ENCODE data around the gene RGMB. TPM values are rescaled to one million over a fixed set of nuclear protein-coding genes. Genes with fewer than 3 reads are reported as not detected.

The RGMB gene
- total and polyA plus RNA-seq, 2 of the 13 experiments (the other 11 are each of a cell fraction or from before 2014, with no cell fraction given): 3.0 to 3.8 TPM

DNA sequence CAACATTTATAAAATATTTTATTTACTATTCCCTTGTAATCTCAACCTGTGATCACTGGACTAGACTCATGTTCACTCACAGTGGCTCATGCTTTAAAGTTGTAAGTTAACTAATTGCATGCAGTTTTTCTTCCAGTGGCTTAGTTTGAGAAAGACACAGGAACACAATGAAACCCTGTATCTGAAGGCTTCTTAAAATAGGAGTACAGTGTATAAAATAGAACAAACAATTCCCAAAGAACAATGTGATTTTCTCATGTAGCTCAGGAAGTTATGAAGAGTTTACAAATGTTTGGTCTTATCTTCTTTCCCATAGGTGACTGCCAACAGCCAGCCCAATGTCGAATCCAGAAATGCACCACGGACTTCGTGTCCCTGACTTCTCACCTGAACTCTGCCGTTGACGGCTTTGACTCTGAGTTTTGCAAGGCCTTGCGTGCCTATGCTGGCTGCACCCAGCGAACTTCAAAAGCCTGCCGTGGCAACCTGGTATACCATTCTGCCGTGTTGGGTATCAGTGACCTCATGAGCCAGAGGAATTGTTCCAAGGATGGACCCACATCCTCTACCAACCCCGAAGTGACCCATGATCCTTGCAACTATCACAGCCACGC lies 5.9 kb downstream of the RGMB start (continued):
- TF ChIP-seq ZNF512B (CRISPR knock-in tag; IDR thresholded peaks at IDR 0.05; ENCODE audit: borderline replicate concordance) (peak; percentile 91; the same call in 1 of the 2 replicates), ZBTB42 (CRISPR knock-in tag; IDR thresholded peaks at IDR 0.05) (no peak), ESRRA (CRISPR knock-in tag; IDR thresholded peaks at IDR 0.05; ENCODE audit: low read depth) (0 out of 2 replicates have a peak, but pooled peaks have one; percentile 28), ZNF704 (CRISPR knock-in tag; IDR thresholded peaks at IDR 0.05; ENCODE audit: borderline replicate concordance) (no peak), MBNL3 (CRISPR knock-in tag; conservative IDR thresholded peaks at IDR 0.05) (no peak), TOE1 (CRISPR knock-in tag; IDR thresholded peaks at IDR 0.05) (0 out of 2 replicates have a peak, but pooled peaks have one; percentile 30), CEBPB (IDR thresholded peaks at IDR 0.05; ENCODE audit: borderline replicate concordance, low read depth, low read length) (peak; percentile 69), CENPT (CRISPR knock-in tag; IDR thresholded peaks at IDR 0.05; ENCODE audit: low read depth) (no peak), NONO (IDR thresholded peaks at IDR 0.05) (no peak), NONO (CRISPR knock-in tag; conservative IDR thresholded peaks at IDR 0.05) (peak; percentile 37; the same call in 1 of the 2 replicates), BORCS8-MEF2B (CRISPR knock-in tag; IDR thresholded peaks at IDR 0.05) (0 out of 2 replicates have a peak, but pooled peaks have one; percentile 31), HOMEZ (CRISPR knock-in tag; IDR thresholded peaks at IDR 0.05; ENCODE audit: low read depth) (peak; percentile 71; the same call in 1 of the 2 replicates)
- TF ChIP-seq, protein P1, sequence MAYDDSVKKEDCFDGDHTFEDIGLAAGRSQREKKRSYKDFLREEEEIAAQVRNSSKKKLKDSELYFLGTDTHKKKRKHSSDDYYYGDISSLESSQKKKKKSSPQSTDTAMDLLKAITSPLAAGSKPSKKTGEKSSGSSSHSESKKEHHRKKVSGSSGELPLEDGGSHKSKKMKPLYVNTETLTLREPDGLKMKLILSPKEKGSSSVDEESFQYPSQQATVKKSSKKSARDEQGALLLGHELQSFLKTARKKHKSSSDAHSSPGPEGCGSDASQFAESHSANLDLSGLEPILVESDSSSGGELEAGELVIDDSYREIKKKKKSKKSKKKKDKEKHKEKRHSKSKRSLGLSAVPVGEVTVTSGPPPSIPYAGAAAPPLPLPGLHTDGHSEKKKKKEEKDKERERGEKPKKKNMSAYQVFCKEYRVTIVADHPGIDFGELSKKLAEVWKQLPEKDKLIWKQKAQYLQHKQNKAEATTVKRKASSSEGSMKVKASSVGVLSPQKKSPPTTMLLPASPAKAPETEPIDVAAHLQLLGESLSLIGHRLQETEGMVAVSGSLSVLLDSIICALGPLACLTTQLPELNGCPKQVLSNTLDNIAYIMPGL (CRISPR knock-in tag; IDR thresholded peaks at IDR 0.05; ENCODE audit: borderline replicate concordance in 1 of 2, low read depth in 1 of 2): no peak; a peak in 1 of 4 replicates
- TF ChIP-seq, protein P2, sequence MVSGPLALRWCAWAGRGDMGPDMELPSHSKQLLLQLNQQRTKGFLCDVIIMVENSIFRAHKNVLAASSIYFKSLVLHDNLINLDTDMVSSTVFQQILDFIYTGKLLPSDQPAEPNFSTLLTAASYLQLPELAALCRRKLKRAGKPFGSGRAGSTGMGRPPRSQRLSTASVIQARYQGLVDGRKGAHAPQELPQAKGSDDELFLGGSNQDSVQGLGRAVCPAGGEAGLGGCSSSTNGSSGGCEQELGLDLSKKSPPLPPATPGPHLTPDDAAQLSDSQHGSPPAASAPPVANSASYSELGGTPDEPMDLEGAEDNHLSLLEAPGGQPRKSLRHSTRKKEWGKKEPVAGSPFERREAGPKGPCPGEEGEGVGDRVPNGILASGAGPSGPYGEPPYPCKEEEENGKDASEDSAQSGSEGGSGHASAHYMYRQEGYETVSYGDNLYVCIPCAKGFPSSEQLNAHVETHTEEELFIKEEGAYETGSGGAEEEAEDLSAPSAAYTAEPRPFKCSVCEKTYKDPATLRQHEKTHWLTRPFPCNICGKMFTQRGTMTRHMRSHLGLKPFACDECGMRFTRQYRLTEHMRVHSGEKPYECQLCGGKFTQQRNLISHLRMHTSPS (CRISPR knock-in tag; IDR thresholded peaks at IDR 0.05; ENCODE audit: low read depth): peak; percentile 83; the same call in 1 of the 2 replicates
- TF ChIP-seq, protein P3, sequence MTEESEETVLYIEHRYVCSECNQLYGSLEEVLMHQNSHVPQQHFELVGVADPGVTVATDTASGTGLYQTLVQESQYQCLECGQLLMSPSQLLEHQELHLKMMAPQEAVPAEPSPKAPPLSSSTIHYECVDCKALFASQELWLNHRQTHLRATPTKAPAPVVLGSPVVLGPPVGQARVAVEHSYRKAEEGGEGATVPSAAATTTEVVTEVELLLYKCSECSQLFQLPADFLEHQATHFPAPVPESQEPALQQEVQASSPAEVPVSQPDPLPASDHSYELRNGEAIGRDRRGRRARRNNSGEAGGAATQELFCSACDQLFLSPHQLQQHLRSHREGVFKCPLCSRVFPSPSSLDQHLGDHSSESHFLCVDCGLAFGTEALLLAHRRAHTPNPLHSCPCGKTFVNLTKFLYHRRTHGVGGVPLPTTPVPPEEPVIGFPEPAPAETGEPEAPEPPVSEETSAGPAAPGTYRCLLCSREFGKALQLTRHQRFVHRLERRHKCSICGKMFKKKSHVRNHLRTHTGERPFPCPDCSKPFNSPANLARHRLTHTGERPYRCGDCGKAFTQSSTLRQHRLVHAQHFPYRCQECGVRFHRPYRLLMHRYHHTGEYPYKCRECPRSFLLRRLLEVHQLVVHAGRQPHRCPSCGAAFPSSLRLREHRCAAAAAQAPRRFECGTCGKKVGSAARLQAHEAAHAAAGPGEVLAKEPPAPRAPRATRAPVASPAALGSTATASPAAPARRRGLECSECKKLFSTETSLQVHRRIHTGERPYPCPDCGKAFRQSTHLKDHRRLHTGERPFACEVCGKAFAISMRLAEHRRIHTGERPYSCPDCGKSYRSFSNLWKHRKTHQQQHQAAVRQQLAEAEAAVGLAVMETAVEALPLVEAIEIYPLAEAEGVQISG (CRISPR knock-in tag; IDR thresholded peaks at IDR 0.05): peak; percentile 43; the same call in 1 of the 2 replicates

All from HepG2 (cell line).